Measurements from ENCODE around the gene MYO18A.

DNA sequence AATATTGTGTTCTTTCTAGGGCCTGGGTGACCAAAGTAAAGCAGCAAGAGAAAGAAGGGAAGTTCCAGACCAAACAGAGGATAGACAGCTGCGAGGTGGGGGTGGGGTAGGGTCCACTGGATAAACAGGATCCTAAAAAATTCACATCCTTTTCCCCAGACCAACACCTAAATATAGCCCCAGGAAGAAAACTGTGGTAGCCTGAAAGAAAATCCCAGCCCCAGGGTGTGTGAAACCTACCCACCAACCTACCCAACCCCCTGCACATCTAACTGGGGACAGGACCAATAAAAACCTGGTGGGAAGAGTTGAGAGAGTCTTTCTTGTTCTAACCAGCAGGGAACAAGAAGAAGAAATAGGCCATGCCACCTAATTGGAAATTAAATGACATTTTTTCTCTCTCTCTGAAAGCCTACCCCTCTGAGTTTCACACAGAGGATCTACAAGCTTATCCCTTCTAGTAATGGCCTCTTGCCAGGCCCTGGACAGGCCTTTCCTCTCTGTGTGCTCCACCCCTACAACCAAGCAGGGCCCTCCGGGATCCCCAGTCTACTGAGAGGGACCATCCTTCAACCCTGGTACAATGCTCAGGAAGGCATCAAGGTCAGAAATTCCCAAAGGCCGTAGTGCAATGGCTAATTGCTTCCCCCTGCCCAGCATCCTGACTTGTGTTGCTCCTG is 12.0 kb downstream of the MYO18A start:
- TF ChIP-seq, protein P1, sequence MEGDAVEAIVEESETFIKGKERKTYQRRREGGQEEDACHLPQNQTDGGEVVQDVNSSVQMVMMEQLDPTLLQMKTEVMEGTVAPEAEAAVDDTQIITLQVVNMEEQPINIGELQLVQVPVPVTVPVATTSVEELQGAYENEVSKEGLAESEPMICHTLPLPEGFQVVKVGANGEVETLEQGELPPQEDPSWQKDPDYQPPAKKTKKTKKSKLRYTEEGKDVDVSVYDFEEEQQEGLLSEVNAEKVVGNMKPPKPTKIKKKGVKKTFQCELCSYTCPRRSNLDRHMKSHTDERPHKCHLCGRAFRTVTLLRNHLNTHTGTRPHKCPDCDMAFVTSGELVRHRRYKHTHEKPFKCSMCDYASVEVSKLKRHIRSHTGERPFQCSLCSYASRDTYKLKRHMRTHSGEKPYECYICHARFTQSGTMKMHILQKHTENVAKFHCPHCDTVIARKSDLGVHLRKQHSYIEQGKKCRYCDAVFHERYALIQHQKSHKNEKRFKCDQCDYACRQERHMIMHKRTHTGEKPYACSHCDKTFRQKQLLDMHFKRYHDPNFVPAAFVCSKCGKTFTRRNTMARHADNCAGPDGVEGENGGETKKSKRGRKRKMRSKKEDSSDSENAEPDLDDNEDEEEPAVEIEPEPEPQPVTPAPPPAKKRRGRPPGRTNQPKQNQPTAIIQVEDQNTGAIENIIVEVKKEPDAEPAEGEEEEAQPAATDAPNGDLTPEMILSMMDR (IDR thresholded peaks at IDR 0.05): no peak
- TF ChIP-seq POLR2A (IDR thresholded peaks at IDR 0.05): no peak
